Stimulated activated memory B cell treated with anti-CD40 and anti-IgM and Interleukin-4, amounts not matched to agents 10 μg/mL and 1 μg/mL and 100 μg/mL, for 72 hours (primary cell): Measurements from ENCODE around the gene FOXP4.

Experiments used
- ATAC-seq: fragments of 150-1000 bp; cut with Tn5 transposase; 2 replicates; pipeline ENCODE4 v1.10.0; 2021
- H3K27ac Mint-ChIP-seq: one replicate; pipeline ENCODE4 v1.8.0; 2022; ENCODE audit warnings: mild to moderate bottlenecking, mixed read lengths
- H3K27me3 Mint-ChIP-seq: one replicate; pipeline ENCODE4 v1.8.0; 2022; ENCODE audit warnings: mixed read lengths
- H3K36me3 Mint-ChIP-seq: one replicate; pipeline ENCODE4 v1.8.0; 2022; ENCODE audit warnings: mixed read lengths
- H3K4me1 Mint-ChIP-seq: one replicate; pipeline ENCODE4 v1.8.0; 2022; ENCODE audit warnings: mixed read lengths
- H3K4me3 Mint-ChIP-seq: one replicate; pipeline ENCODE4 v1.8.0; 2022; ENCODE audit warnings: mild to moderate bottlenecking, moderate library complexity, mixed read lengths
- H3K9me3 Mint-ChIP-seq: one replicate; pipeline ENCODE4 v1.8.0; 2022; ENCODE audit warnings: mixed read lengths

FOXP4 gene

DNA sequence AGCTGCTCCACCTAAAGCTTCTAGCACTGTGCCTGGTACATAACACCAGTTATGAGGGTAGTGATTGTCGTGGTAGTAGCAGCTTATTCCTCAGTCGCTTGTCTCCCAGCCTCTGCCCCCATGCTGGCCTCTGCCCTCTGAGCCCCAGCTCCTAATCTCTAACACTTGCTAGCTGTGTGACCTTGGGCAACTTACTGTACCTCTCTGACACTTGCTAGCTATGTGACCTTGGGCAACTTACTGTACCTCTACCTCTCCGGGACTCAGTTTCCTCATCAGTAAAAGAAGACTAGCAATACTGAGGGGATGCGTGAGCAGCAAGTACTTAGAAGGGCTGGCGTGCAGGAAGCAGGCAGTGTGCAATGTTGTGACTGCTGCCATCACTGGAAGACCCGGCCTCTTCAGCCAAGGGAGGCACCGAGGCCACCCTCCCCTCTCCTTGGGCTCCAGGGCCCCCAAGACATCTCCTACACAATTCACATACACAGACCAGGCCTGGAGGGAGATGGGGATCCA is 101.9 kb downstream of the FOXP4 start:
- H3K27me3 Mint-ChIP-seq: peaks cover 49% of the 10 kb centered on the region
- H3K36me3 Mint-ChIP-seq: no peaks in the 10 kb centered on the region
- H3K4me1 Mint-ChIP-seq: no peaks in the 10 kb centered on the region
- no peak overlapping the region for H3K27ac Mint-ChIP-seq
- no peak for ATAC-seq
- H3K9me3 Mint-ChIP-seq: no peaks in the 10 kb centered on the region
- no peak overlapping the region for H3K4me3 Mint-ChIP-seq

DNA sequence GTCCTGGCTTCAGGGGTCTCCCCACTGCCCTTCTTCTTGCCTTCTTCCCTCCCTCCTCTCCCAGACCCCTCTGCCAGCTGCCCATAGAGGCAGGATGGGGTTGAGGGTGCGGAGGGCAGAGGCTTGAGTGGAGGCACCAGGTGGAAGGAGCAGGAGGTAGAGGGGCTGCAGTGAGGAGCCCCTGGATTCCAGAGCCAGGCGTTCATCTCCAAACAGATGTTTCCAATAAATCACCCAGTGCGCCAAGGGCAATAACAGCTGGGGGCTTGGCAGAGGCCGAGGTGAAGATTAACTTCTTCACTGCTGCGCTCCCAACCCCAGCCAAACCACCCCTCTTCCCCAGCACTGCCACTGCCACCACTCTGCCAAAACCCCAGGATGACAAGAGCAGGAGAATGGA is 102.7 kb downstream of the FOXP4 start:
- Mint-ChIP-seq H3K27me3 (peaks cover 49% of the 10 kb centered on the region), H3K4me1 (no peaks in the 10 kb centered on the region), H3K9me3 (no peaks in the 10 kb centered on the region), H3K27ac (no peak overlapping the region), H3K36me3 (no peaks in the 10 kb centered on the region), H3K4me3 (no peak overlapping the region)
- ATAC-seq: no peak

- ATAC-seq: no peak
- H3K27ac Mint-ChIP-seq: no peak overlapping the region
- no peak overlapping the region for H3K4me3 Mint-ChIP-seq
- H3K4me1 Mint-ChIP-seq: no peaks in the 10 kb centered on the region
- H3K27me3 Mint-ChIP-seq: peaks cover 49% of the 10 kb centered on the region
- H3K36me3 Mint-ChIP-seq: no peaks in the 10 kb centered on the region
- H3K9me3 Mint-ChIP-seq: no peaks in the 10 kb centered on the region
Measured at GRCh38 chr6:41649596-41649995, 103.4 kb downstream of the FOXP4 start.

DNA sequence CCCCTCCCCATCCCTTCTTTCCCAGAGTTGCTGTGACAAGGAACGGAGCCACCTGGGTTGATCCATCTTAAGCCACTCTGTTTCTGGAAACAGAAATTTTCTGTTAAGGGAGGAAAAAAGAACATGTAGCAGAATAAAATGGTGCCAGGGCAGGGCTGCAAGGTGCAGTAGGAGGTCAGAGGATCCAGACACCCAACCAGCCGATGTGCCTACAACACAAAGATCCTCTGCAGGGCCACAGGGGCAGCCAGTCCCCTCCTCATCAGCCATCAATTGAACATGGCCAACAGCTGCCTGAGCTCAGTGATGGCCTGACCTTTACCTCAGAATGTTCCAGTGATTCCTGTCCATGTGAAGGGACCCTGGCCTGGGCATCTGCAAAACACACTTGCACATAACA is 103.9 kb downstream of the FOXP4 start:
- no peaks in the 10 kb centered on the region for H3K4me1 Mint-ChIP-seq
- H3K4me3 Mint-ChIP-seq: no peak overlapping the region
- ATAC-seq: no peak
- no peaks in the 10 kb centered on the region for H3K9me3 Mint-ChIP-seq
- H3K27me3 Mint-ChIP-seq: peaks cover 49% of the 10 kb centered on the region
- H3K36me3 Mint-ChIP-seq: no peaks in the 10 kb centered on the region
- no peak overlapping the region for H3K27ac Mint-ChIP-seq

GRCh38 chr6:41651246-41651961 is 105.2 kb downstream of the FOXP4 start:
- H3K36me3 Mint-ChIP-seq: no peaks in the 10 kb centered on the region
- H3K9me3 Mint-ChIP-seq: no peaks in the 10 kb centered on the region
- no peak overlapping the region for H3K4me3 Mint-ChIP-seq
- no peak for ATAC-seq
- peaks cover 48% of the 10 kb centered on the region for H3K27me3 Mint-ChIP-seq
- H3K4me1 Mint-ChIP-seq: no peaks in the 10 kb centered on the region
- H3K27ac Mint-ChIP-seq: no peak overlapping the region
